Measurements from ENCODE around the gene IRX4. TPM values are rescaled to one million over a fixed set of nuclear protein-coding genes. Genes with fewer than 3 reads are reported as not detected.

IRX4 gene
- total and polyA plus RNA-seq, 2 of the 4 experiments (the other 2 are of a cell fraction): not detected

DNA sequence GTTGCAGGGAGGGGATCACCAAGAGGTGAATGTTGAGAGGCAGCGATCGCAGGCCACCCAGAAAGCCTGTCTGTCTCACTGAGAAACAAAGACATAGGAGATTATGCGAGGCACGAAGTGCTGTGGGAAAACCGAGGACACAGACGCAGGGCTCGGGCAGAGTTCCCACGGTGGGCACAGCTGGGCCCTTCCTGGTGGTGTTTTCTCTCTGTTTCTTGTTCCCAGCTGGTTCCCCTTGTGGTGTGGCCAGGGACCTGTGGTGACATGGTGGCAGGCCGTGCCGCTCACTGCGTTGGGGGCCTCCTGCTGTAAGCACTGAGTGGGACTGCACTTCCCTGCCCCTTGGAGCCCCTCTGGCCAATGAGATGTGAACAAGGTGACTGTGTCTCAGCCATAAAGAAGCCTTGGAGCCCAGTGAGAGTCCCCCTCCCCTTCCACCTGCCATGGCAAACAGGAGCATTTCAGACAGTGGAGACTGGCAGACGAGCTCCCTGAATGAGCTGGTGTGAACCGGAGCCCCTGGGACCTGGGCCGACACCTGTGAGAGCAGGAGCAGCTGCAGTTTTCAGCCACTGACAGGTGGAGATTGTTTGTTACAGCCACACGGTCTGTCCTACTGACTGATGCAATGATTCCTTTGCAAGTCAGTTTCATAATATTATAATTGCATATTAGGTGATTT, 13.2 kb upstream of the IRX4 start:
- no peaks in the 10 kb centered on the region for H4K20me1 ChIP-seq (ENCODE audit: insufficient read depth, low read length)
- intact Hi-C loops (cut with micrococcal nuclease) (no loop called here), dilution Hi-C loops (cut with HindIII; ENCODE audit: low sequenced_read_pairs, unreplicated experiment) (no loop called here), in situ Hi-C loops (cut with MboI; ENCODE audit: low sequenced_read_pairs) (no loop called here)
- H3K36me3 ChIP-seq (ENCODE audit: control insufficient read depth, insufficient read depth, low read length): no peaks in the 10 kb centered on the region
- no peak overlapping the region for H4K5ac ChIP-seq (ENCODE audit: low read depth, low read length)
- H4K91ac ChIP-seq (ENCODE audit: insufficient read depth, low read depth, low read length): no peak overlapping the region
- no peak overlapping the region for H3K23ac ChIP-seq (ENCODE audit: low read depth, low read length)
- no peak overlapping the region for H3K9ac ChIP-seq (ENCODE audit: low read depth, low read length)
- no peak overlapping the region for H3K4me2 ChIP-seq (ENCODE audit: low read depth, low read length)
- H3K27ac ChIP-seq (ENCODE audit: insufficient read depth, low read length): no peak overlapping the region
- H3K9me3 ChIP-seq (ENCODE audit: control insufficient read depth, insufficient read depth, low read length): no peaks in the 10 kb centered on the region
- ChIA-PET POLR2A (ENCODE audit: unreplicated experiment) (no interaction called here), CTCF (no interaction called here)
- no peak overlapping the region for H3K14ac ChIP-seq (replicated peaks; ENCODE audit: low read depth, low read length)
- no peak for DNase-seq
- ATAC-seq (ENCODE audit: low read depth): no peak
- no peak overlapping the region for H2AK5ac ChIP-seq (ENCODE audit: low read depth, low read length)
- H4K8ac ChIP-seq (ENCODE audit: low read depth in 2 of 2, low read length in 2 of 2): no peak overlapping the region
- peak overlapping the region; percentile 6 for H2AFZ ChIP-seq (replicated peaks; ENCODE audit: low read length, poor library complexity)
- H3K4ac ChIP-seq (ENCODE audit: low read depth, low read length): no peak overlapping the region
- peaks cover 34% of the 10 kb centered on the region for H3K27me3 ChIP-seq (ENCODE audit: control insufficient read depth, insufficient read depth, low read length)
- H2BK15ac ChIP-seq (ENCODE audit: low read depth, low read length): no peak overlapping the region
- H3K4me1 ChIP-seq (ENCODE audit: control insufficient read depth, insufficient read depth, low read length): no peaks in the 10 kb centered on the region
- TF ChIP-seq MAFK (IDR thresholded peaks at IDR 0.05; ENCODE audit: low read depth, low read length) (no peak), CEBPB (IDR thresholded peaks at IDR 0.05; ENCODE audit: low read depth, low read length) (no peak), RFX5 (IDR thresholded peaks at IDR 0.05; ENCODE audit: low read depth, low read length) (no peak), MXI1 (IDR thresholded peaks at IDR 0.05; ENCODE audit: borderline replicate concordance, low read depth, low read length) (no peak), POLR2A (IDR thresholded peaks at IDR 0.05; ENCODE audit: low read depth, low read length) (no peak), FOS (IDR thresholded peaks at IDR 0.05; ENCODE audit: low read depth, low read length) (no peak), CHD1 (IDR thresholded peaks at IDR 0.05; ENCODE audit: low read depth, low read length) (no peak), RAD21 (IDR thresholded peaks at IDR 0.05; ENCODE audit: low read length) (no peak), SMC3 (IDR thresholded peaks at IDR 0.05; ENCODE audit: low read depth, low read length) (no peak), NFE2L2 (IDR thresholded peaks at IDR 0.05; ENCODE audit: low read depth, low read length) (no peak), BHLHE40 (IDR thresholded peaks at IDR 0.05; ENCODE audit: low read depth, low read length) (no peak), MAZ (IDR thresholded peaks at IDR 0.05; ENCODE audit: borderline replicate concordance, low read depth, low read length) (no peak), RCOR1 (IDR thresholded peaks at IDR 0.05; ENCODE audit: insufficient replicate concordance, low read length) (no peak)
- TF ChIP-seq, protein P1, sequence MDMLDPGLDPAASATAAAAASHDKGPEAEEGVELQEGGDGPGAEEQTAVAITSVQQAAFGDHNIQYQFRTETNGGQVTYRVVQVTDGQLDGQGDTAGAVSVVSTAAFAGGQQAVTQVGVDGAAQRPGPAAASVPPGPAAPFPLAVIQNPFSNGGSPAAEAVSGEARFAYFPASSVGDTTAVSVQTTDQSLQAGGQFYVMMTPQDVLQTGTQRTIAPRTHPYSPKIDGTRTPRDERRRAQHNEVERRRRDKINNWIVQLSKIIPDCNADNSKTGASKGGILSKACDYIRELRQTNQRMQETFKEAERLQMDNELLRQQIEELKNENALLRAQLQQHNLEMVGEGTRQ (IDR thresholded peaks at IDR 0.05; ENCODE audit: low read depth, low read length): no peak
- TF ChIP-seq, protein P2, sequence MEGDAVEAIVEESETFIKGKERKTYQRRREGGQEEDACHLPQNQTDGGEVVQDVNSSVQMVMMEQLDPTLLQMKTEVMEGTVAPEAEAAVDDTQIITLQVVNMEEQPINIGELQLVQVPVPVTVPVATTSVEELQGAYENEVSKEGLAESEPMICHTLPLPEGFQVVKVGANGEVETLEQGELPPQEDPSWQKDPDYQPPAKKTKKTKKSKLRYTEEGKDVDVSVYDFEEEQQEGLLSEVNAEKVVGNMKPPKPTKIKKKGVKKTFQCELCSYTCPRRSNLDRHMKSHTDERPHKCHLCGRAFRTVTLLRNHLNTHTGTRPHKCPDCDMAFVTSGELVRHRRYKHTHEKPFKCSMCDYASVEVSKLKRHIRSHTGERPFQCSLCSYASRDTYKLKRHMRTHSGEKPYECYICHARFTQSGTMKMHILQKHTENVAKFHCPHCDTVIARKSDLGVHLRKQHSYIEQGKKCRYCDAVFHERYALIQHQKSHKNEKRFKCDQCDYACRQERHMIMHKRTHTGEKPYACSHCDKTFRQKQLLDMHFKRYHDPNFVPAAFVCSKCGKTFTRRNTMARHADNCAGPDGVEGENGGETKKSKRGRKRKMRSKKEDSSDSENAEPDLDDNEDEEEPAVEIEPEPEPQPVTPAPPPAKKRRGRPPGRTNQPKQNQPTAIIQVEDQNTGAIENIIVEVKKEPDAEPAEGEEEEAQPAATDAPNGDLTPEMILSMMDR (conservative IDR thresholded peaks at IDR 0.05; ENCODE audit: low read depth, low read length): no peak
- TF ChIP-seq, protein P3, sequence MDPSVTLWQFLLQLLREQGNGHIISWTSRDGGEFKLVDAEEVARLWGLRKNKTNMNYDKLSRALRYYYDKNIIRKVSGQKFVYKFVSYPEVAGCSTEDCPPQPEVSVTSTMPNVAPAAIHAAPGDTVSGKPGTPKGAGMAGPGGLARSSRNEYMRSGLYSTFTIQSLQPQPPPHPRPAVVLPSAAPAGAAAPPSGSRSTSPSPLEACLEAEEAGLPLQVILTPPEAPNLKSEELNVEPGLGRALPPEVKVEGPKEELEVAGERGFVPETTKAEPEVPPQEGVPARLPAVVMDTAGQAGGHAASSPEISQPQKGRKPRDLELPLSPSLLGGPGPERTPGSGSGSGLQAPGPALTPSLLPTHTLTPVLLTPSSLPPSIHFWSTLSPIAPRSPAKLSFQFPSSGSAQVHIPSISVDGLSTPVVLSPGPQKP (IDR thresholded peaks at IDR 0.05; ENCODE audit: borderline replicate concordance, low read depth, low read length): no peak
- H2BK120ac ChIP-seq (ENCODE audit: low read depth, low read length): no peak overlapping the region
- no TSS peak for BruUV-seq (replicated peaks)
- H3K18ac ChIP-seq (ENCODE audit: low read depth, low read length): no peak overlapping the region
- H3K79me1 ChIP-seq (ENCODE audit: low read depth in 1 of 2, low read length in 2 of 2): no peaks in the 10 kb centered on the region
- no peak overlapping the region for H3K4me3 ChIP-seq (ENCODE audit: insufficient read depth, low read depth, low read length)
- 11% methylated on average over 2 of the region's 15 CpGs; no CpG with 5 or more reads in 1 of the 2 experiments for WGBS, 2 experiments (ENCODE audit: extremely low coverage in 2 of 2, insufficient read length in 1 of 2)
- H3K9me1 ChIP-seq (ENCODE audit: insufficient read depth, low read length): no peaks in the 10 kb centered on the region
- H3K56ac ChIP-seq (ENCODE audit: extremely low read depth, insufficient read depth, low read length): no peak overlapping the region
- no peak overlapping the region for H2AK9ac ChIP-seq (replicated peaks; ENCODE audit: low read depth, low read length, poor library complexity)
- no peak overlapping the region for H2BK20ac ChIP-seq (ENCODE audit: low read depth, low read length)
- no peak overlapping the region for H2BK5ac ChIP-seq (ENCODE audit: low read depth, low read length, poor library complexity, severe bottlenecking)
